ENCODE measurements around the gene KRI1. TPM values are rescaled to one million over a fixed set of nuclear protein-coding genes. Genes with fewer than 3 reads are reported as not detected.

Gene KRI1
- total RNA-seq, 3 donors from 2014 or later, result 16.4 to 23.6 (median 17.6) TPM

DNA sequence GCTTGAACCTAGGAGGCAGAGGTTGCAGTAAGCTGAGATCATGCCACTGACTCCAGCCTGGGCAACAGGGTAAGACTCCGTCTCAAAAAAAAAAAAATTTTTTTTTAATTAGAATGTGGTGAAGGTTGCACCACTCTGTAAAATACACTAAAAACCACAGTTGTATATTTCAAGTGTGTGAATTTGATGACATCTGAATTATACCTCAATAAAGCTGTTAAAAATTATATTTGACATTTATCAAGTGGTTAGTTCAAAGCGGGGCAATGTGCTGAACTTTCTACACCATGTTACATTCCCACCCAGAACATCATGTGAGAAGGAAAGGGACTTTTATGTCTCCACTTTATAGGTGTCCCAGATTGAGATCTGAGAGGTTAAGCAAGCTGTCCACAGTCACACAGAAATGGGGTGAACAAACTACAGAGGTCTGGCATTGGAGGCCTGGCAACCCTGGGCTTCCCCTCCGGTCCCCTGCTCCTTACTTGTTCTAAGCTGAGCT, 42.6 kb downstream of the KRI1 start:
- Histone ChIP-seq H3K9me3 (no peaks in the 10 kb centered on the region), H3K4me3 (no peak overlapping the region), H3K36me3 (no peaks in the 10 kb centered on the region), H3K27ac (no peak overlapping the region), H3K27me3 (no peaks in the 10 kb centered on the region), H3K4me1 (no peaks in the 10 kb centered on the region)
- intact Hi-C loops (cut with DNase I; ENCODE audit: low total_unique reads), result no loop called here
- no peak for DNase-seq (ENCODE audit: low spot score in 2 of 2)
- TF ChIP-seq POLR2AphosphoS5 (IDR thresholded peaks at IDR 0.05), result no peak
- TF ChIP-seq POLR2A (IDR thresholded peaks at IDR 0.05), result no peak
- TF ChIP-seq, protein P1, sequence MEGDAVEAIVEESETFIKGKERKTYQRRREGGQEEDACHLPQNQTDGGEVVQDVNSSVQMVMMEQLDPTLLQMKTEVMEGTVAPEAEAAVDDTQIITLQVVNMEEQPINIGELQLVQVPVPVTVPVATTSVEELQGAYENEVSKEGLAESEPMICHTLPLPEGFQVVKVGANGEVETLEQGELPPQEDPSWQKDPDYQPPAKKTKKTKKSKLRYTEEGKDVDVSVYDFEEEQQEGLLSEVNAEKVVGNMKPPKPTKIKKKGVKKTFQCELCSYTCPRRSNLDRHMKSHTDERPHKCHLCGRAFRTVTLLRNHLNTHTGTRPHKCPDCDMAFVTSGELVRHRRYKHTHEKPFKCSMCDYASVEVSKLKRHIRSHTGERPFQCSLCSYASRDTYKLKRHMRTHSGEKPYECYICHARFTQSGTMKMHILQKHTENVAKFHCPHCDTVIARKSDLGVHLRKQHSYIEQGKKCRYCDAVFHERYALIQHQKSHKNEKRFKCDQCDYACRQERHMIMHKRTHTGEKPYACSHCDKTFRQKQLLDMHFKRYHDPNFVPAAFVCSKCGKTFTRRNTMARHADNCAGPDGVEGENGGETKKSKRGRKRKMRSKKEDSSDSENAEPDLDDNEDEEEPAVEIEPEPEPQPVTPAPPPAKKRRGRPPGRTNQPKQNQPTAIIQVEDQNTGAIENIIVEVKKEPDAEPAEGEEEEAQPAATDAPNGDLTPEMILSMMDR (IDR thresholded peaks at IDR 0.05), result no peak

DNA sequence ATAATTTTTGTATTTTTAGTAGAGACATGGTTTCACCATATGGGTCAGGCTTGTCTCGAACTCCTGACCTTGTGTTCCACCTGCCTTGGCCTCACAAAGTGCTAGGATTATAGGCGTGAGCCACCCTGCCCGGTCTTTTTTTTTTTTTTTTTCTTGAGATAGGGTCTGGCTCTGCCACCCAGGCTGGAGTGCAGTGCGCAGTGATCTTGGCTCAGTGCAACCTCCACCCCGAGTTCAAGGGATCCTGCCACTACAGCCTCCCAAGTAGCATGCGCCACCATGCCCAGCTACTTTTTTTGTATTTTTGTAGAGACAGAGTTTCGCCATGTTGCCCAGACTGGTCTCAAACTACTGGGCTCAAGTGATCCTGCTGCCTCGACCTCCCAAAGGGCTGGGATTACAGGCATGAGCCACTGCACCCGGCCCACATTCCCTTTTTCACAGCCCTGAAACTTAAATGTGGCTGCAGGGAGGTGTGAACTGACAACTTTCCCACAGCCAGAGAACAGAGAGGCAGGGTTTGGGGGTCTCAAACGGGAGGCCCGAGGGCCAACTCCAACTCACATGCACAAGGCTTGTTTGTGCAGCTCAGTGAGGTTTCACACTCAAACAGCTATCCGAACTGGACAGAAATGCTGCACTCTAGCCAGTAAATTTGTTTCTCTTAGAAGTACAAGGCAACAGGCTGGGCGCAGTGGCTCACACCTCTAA, 44.2 kb downstream of the KRI1 start:
- intact Hi-C loops (cut with DNase I; ENCODE audit: low total_unique reads), result no loop called here
- H3K27ac ChIP-seq, result no peak overlapping the region
- H3K4me1 ChIP-seq, result no peaks in the 10 kb centered on the region
- H3K4me3 ChIP-seq, result no peak overlapping the region
- TF ChIP-seq POLR2A (IDR thresholded peaks at IDR 0.05), result no peak
- TF ChIP-seq, protein P1 (IDR thresholded peaks at IDR 0.05), result no peak
- no peak for TF ChIP-seq POLR2AphosphoS5 (IDR thresholded peaks at IDR 0.05)
- no peaks in the 10 kb centered on the region for H3K36me3 ChIP-seq
- no peak for DNase-seq (ENCODE audit: low spot score in 2 of 2)
- no peaks in the 10 kb centered on the region for H3K9me3 ChIP-seq
- peaks cover 0 to 3% of the 10 kb centered on the region in 2 donors for H3K27me3 ChIP-seq

DNA sequence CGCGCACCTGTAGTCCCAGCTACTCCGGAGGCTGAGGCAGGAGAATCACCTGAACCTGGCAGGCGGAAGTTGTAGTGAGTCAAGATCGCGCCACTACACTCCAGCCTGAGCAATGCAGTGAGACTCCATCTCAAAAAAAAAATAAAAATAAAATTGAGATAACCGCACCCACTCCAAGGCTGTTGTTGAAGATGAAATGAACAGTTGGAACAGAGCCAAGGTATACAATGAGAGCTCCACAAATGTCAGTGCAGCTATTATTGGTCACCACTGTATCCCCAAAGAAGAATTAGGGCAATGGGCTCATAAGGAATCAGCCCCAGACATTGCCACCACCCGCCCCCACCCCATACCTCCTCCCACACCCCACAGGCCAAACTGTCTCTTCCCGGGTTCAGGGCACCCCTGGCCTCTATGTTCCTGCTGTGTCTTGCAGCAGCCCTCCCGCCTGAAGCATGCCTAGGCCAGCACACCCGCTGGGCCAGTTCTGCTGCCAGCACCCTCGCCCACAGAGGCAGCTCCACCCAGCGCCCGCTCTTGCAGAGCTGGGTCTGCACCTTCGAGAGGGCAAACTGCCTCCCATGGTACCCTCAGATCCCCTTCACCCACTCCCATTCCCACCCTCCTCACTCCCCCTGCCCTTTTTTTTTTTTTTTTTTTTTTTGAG, 45.0 kb downstream of the KRI1 start:
- Histone ChIP-seq H3K27me3 (peaks cover 0 to 3% of the 10 kb centered on the region in 2 donors), H3K9me3 (no peaks in the 10 kb centered on the region), H3K36me3 (no peaks in the 10 kb centered on the region), H3K27ac (no peak overlapping the region), H3K4me3 (no peak overlapping the region), H3K4me1 (no peaks in the 10 kb centered on the region)
- TF ChIP-seq, protein P1 (IDR thresholded peaks at IDR 0.05), result no peak
- TF ChIP-seq POLR2A (IDR thresholded peaks at IDR 0.05), result no peak
- peak in 1 of 2 donors; percentile 53 for DNase-seq (ENCODE audit: low spot score in 2 of 2)
- intact Hi-C loops (cut with DNase I; ENCODE audit: low total_unique reads), result no loop called here

DNA sequence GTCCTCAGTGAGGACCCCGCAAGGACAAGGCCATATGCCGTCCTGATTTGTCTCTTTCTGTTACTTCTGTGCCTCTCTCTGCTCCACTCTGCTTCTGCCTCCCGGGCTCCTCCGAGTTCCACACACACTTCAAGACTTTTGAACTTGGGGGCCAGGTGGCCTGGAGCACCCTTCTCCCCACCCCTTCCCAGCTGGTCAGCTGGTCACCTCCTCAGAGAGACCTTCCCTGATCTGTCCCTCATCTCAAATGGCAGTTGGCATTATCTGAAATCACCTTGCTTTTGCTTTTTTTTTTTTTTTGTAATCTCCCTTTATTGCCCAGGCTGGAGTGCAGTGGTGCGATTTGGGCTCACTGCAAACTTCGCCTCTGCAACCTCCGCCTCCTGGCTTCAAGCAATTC, 46.4 kb downstream of the KRI1 start:
- H3K4me3 ChIP-seq, result no peak overlapping the region
- TF ChIP-seq, protein P1 (IDR thresholded peaks at IDR 0.05), result no peak
- TF ChIP-seq POLR2AphosphoS5 (IDR thresholded peaks at IDR 0.05), result no peak
- TF ChIP-seq POLR2A (IDR thresholded peaks at IDR 0.05), result no peak
- no peaks in the 10 kb centered on the region for H3K36me3 ChIP-seq
- no peaks in the 10 kb centered on the region for H3K4me1 ChIP-seq
- peaks cover 0 to 8% of the 10 kb centered on the region in 2 donors for H3K27me3 ChIP-seq
- H3K9me3 ChIP-seq, result no peaks in the 10 kb centered on the region
- intact Hi-C loops (cut with DNase I; ENCODE audit: low total_unique reads), result no loop called here
- H3K27ac ChIP-seq, result no peak overlapping the region
- no peak for DNase-seq (ENCODE audit: low spot score in 2 of 2)

Measured in breast epithelium (tissue), 4 donors.